GM19468 (cell line): ENCODE results near the gene MPI.

ENCODE experiments used
- ATAC-seq: cut with Tn5 transposase; IDR thresholded peaks from one replicate; pipeline ENCODE4 v1.9.1; 2021; ENCODE audit warnings: mild to moderate bottlenecking, moderate library complexity, moderate number of reproducible peaks; ENCODE audit not compliant: unreplicated experiment; ENCODE audit errors: extremely low read depth

Gene MPI, protein sequence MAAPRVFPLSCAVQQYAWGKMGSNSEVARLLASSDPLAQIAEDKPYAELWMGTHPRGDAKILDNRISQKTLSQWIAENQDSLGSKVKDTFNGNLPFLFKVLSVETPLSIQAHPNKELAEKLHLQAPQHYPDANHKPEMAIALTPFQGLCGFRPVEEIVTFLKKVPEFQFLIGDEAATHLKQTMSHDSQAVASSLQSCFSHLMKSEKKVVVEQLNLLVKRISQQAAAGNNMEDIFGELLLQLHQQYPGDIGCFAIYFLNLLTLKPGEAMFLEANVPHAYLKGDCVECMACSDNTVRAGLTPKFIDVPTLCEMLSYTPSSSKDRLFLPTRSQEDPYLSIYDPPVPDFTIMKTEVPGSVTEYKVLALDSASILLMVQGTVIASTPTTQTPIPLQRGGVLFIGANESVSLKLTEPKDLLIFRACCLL

DNA sequence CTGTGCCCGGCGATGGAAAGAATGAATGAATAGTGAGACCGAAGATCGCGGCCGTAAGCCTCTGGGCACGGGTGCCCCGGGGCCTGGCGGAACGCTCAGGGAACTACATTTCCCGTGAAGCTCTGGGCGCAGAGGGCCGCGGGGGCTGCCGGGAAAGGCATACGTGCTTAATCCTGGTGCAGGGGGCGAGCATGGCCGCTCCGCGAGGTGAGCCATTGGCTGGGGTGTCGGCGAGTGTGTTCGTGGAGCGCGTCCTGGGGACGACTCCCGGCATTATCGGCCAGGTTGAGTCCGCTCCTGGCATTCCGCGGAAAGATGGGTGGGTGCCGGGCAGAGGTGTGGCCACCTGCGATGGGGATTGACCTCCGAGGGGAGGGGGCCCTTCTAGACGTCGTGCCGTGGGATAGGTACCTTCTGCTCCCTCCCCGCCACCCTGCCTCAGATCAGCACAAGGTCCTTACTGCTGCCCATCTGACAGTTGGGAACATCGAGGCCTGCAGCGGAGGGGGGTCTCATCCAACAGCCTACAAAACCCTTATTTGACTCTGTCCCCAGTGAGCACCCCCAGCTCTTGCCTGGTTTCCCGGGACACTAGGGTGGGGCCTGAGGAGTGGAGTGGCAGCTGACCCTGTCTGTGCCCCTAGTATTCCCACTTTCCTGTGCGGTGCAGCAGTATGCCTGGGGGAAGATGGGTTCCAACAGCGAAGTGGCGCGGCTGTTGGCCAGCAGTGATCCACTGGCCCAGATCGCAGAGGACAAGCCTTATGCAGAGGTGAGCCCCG is at the start of gene MPI:
MPI (plus strand) TSS at position 160 of the 782 bp plus-strand sequence; CDS start at position 192, 32 bp downstream.
- ATAC-seq: no peak

DNA sequence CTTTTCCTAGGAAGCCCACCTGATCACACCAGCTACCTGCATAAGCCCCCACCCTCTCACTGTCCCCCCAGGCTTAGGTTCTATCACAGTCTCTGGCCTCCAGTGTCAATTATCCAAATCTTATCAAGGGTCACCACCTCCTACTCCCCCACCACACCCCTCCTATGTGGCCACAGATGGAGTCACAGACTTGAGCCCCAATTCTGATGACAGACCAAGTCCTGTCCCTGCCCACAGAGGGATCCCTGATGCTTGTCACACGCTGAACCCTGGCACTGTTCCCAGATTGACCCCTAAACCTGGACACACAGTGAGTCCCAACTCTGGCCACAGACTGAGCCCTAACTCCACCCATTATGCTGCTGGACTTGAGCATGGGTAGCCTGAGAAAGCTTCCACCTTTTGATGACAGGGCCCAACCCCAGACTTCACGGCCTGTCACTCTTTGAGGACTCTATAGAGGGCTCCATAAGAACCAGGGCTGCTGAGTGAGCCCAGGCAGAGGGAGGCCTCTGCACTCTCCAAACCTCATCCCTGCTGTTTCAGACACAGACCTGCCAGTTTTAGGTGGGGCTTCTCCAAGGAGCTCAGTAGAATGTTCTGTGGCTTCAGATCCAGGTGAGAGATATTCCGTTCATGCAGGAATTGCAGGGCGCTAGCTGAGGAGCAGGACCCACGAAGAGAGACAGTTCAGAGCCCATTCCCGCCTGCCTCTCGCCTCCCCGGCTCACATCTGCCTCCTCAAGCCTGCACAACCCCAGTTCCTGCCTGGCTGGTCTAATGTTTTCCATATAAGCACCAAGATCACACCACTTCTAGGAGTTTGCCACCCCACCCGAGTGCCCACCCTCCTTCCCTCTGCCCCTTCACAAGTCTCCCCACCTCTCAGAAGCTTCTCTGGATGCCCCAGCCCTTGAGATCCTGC is 48.7 kb upstream of the MPI start:
- no peak for ATAC-seq

DNA sequence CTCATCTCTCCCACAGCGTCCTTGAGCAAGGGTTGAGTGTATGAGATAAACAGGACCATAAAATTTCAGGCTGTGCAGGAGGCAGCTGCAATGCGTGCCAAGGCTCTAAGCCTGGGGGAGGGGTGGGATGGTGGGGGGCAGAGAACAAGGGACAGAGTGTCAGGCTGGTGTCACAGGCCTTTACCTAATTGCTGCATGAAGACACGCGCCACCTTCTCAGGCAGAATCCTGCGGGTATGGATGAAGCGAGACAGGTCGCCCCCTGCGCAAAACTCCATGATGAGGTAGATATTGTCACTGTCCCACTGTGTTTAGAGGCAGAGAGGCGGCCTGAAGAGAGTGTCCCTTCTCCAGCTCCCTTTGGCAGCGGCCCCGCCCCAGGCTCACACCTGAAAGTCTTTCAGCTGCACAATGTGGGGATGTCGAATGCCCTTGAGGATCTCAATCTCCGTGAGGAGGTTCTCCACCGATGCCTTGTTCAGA is 47.9 kb upstream of the MPI start:
- no peak for ATAC-seq

DNA sequence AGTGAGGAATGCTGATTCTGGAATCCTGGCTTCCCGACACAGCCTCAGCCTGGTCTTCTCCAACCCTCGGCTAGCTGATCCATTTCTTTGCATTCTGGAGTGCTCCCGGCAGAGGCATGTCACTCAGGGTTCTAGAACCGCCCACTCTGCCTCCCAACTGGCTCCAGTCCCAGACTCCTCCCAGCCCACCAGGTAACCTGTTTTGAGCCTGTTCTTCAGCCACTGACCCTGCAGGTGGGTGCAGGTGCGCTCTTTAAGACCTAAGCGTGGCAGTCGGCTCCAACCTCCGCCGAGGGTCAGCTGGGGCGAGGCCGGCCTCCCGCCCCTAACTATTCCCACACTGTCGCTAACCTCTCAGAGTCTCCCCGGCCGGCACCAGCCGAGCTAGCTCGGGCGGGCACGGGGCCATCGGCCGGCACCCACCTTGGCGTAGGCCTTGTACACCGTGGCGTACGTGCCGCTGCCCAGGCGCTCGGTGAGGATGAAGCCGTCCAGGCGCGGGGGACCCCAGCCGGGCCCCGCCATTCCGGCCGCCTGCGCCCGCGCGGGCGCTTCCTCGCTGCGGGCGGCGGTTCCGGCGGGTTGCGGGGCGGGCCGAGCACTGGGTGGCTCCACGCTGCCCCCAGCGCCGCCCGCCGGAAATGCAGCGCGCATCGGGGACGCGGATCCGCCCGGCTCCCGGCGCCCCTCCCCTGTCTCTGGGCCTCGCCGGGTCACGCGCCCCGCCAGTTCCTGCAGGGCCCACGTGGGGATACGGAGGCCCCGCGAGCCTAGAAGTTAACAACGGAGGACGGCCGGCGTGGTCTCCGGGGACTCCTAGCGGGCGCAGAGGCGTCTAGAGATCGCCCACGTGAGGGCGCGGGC is 47.0 kb upstream of the MPI start, which contains the start of gene ULK3:
ULK3 (minus strand) TSS at position 576 of the 864 bp plus-strand sequence; CDS start at position 525, 51 bp downstream.
- ATAC-seq: peak; percentile 50

DNA sequence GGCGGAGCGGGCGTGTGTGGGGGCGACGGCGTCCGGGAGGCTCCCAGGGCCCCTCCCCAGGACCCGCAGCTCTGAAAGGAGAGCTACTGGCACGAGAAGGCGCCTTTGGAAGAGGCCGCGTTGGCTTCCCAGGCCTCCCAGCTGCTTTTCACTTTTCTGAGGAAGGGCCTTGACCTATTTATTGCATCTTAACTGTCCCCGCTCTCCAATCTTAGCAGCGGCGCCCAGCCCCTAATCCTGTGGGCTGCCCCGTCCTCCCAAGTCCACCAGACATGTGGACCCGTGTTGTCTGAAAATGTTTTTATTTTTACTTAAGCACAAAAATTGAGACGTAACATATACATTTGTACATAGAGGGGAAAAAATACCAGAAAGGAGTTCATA is 46.4 kb upstream of the MPI start:
- ATAC-seq: no peak

DNA sequence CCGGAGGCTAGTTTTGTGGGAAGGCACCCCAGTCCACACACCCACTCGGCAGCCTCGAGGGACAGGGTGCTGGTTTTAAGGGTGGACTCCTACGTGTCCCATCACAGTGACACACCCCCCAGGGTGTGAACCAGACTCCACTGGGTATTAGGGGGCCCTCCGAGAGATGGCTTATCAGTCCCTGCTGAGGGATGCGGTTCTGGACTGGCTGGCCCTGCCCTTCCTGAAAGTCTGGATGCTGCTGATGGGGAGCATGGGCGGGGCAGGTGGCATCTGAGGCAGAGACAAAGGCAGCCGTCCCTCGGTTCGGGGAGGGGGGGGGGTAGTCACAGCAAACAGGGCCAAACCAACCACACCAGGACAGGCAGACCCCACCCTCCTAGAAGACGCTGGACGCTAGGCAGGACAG is 45.9 kb upstream of the MPI start:
- ATAC-seq: no peak

DNA sequence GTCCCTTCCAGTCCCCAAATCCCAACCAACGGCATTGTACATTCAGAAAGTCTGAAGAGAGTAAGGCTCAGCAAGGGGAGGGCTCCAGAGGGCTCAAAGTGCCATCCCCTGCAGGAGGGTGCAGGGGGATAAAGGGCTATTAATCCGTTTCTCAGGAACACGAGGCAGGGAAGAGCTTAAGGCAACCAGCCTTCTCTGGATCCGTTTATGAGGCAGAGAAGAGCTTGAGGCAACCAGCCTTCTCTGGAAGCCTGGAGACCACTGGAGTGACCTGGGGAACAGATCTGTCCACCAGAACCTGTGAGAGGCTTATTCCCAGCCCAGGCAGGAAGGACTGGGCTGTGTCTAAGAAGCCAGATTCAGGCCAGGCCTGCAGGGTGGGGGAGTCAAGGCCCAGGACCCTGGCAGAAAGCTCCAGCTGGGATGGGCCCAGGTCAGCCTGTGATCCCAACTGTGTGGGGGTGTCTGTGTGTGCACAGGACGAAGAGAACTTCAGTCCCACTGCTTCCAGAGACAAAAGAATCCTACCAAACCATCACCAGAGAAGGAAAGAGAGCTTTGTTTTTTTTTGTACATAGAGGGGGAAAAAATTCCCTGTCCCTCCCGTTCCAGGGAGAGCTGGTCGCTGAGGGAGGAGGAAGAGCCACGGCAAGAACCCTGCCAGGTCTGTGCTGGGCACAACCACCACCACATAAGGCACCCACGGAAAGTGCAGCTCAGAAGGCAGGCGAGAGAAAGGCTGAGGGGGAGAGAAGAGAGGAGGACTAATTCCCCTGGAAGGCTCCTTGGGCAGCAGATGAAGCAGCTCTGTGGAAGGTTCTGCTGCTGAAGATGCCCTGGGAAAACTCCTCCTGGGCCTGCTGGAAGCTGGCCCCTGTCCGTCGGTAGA is 45.3 kb upstream of the MPI start:
- no peak for ATAC-seq

DNA sequence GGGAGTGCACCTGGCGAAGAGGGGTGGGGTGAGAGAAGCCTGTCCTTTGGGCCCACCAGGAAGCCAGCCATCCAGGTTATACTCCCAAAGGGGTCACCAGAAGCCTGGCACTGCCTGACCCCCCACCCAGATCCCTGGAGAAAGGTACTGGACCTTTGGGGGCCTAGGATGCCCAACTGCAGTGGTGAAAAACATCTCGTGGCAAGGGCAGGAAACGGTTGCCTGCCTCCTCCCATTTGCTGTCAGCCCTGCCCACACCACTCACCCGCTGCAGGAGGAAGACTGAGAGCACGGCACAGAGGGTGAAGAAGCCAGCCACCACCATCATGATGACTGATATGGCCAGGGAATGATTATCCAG is 44.7 kb upstream of the MPI start:
- ATAC-seq: no peak

DNA sequence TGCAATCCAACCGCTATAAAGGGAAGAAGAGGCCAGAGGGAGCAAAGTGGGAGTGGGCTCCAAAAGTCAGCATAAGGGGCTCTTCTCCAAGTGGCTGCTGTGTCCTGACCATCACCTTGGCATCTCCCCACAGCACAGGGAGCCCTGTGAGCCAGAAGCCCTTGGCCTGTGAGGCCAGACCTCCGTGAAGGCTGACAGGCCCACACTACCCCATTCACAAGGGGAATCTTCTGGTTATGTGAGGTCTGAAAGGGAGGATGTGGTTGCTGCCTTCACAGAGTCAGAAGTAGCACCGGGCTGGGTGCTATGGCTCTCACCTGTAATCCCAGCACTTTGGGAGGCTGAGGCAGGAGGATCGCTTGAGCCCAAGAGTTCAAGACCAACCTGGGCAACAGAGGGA is 44.3 kb upstream of the MPI start:
- no peak for ATAC-seq

DNA sequence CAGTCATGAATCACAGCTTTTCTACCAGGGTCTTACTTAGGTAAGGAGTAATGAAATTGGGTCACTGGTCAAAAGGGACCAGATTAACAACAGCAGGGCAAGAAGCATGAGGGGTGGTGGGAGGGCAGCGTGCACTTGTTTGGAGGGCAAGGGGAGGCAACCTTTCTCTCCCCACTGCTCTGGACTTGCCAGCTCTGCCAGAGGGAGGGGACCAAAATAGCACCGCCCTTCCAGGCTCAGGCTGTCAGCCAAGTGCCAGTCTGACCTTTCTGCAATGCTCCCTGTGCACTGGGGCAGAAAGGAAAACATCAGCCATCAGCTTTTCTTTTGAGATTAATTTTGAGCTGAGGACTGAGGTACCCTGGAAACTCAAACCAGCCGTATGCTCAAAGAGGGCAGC is 42.4 kb upstream of the MPI start:
- no peak for ATAC-seq

DNA sequence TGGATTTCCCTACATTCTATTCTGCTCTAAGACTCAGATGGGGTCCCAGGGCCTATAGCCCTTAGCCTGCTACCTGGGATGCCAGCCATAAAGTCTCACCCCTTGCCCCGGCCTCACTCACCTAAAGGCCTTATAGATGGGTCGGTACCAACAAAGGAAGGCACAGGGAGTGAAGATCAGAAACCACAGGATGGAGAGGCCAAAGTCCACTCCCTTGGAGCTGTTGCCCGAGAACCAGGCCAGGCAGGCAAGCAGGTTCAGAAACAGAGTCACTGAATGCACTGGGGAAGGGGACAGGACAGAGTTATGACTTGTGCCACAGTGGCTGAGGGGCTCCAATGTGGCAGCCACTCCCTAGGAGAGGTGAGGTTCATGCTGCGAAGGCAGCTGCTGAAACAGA is 39.4 kb upstream of the MPI start:
- no peak for ATAC-seq

DNA sequence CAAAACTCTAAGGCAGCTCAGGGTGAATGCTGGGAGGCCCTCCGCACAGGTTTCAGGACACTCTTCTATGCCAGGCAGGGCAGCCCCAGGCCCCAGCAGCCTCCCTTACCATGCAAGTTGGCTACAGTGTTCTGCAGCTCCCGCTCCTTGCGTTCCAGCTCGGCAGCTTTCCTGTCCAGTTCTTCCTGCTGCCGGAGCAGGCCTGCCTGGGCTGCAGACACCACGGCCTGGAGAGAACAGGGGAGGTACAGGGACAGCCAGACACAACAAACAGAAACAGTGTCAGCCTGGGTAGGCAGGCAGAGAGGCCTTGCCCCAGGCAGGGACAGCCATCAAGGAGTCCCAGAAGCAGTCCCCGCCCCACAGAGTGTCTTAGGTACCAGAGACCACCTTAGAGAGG is 37.9 kb upstream of the MPI start:
- no peak for ATAC-seq

DNA sequence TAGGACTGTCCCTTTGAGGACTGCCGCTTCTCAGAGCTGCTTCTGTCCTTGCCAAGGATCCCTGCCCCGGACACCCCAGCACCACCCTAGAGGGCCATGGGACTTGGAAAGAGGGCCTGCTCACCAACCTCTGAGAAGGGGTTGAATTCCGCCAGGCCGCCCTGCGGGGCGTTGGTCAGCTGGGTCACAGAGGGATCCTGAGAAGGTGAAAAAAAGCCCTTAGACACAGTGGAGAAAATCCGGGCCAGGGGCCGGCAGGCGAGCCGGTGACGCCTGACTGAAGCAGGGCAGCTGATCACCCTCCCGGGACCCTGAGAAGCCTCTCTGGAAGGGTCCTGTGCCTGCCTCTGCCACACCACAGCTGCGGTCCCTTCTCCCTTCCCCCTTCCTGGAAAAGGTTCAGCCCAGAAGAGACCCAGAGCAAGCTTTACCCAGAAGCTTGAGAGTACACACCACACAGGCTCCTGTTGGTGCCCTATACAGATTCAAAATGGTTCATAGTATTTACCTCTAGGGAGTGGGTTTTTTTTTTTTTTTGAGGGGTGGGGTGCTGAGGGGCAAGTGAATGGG is 35.3 kb upstream of the MPI start:
- ATAC-seq: no peak

DNA sequence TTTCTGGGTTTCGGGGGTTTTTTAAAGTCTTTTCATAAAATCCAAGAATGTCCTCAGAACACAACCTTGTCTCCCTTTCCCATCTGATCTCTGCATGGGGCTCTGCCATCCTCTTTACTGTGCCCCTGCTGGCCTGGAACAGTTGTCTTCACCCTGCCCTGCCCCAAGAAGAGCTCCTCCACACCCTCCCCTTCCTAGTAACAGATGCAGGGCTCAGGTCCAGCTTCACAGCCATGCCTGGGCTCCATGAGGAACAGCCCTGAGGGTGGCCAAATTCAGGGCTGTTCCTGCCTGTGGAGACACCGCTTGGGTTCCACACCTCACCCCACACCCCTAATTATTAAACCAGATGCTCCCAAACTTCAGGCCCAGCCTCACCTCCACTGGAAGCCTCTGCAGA is 34.0 kb upstream of the MPI start:
- no peak for ATAC-seq

DNA sequence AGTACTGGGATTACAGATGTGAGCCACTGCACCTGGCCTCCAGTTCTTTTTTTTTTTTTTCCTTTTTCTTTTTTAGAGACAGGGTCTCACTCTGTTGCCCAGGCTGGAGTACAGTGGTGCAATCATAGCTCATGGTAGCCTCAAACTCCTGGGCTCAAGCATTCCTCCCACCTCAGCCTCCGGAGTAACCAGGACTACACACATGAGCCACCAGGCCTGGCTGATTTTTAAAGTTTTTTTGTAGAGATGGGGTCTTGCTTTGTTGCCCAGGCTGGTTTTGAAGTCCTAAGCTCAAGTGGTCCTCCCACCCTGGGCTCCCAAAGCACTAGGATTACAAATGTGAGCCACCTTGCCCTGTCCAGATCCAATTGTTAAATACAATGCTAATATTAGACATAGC is 33.3 kb upstream of the MPI start:
- no peak for ATAC-seq

DNA sequence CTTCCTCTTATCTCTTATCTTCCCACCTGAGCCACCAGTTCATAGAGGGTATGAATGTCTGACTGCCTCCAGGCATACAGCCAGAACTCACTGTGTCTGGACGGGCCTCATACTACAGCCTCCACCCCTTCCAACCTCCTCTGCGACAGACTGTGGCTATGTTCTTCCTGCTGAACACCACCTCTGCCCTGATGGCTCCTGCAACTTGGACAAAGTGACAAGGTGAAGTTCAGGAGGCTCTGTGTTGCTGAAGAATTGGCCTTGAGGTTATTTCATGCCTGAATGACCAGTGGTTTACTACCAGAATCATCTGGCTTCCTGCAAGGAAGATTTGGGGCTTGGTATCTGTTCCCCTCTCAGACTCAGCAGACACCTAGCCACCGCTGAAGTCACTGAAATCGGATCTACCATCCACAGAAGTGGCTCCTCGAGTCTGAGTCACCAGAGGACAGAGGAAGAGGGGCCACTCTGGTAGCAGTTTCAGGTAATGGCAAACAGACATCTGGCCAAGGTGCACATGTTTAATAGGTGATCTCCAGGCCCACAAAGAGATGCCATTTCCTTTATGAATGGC is 32.7 kb upstream of the MPI start:
- ATAC-seq: peak; percentile 78

DNA sequence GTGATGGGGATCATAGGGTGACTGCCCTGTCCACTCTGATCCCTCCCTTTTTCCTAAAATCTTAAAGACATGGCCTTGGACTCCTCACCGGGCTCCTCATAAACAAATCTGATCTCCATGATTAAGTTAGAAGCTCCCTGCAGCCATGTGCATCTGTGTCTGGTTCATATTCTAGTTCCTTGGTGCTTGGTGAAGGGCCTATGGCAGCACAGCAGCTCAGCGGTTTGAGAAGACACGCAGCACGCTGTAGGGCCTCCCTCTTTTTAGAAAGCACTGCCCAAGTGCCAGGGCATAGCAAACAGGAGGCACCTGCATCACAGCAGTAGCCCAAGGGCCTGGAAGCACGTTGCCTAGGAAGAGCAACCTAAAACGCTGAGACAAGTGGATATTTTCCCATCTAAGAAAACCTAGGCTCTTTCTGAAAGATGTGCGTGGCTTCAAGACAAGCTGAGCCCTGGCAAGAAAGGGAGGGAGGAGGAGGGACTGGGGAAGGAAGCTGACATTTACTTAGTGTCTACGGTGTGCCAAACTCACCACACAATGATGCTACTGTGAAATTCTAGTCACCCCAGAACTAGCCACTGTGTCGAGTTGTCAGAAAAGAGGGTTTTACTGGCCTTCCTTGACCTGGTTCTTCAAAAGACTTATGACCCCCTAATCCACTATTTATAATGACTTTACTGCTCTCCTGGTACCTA is 32.0 kb upstream of the MPI start:
- ATAC-seq: peak; percentile 14
